T-helper 1 cell (primary cell): ENCODE results near the gene F8A2.
A peak's percentile ranks its signal among the peaks of the same experiment; 100 is the strongest.
"Not testable (repeated sequence)": the region's sequence is repeated elsewhere in the genome, so short reads cannot be mapped to it uniquely, and the experiment has no call there.

ENCODE experiments used
- DNase-seq, 5 donors: peaks; one replicate each; pipeline ENCODE4 v3.0.0-alpha.2; 2012 to 2020

Gene F8A2

GRCh38 chrX:155381843-155382528 is at the start of gene F8A2:
TSS of gene F8A2 (plus strand) at chrX:155382095. CDS start at chrX:155382115, 20 bp downstream.
- DNase-seq = not testable (repeated sequence)

GRCh38 chrX:155333544-155334100 is 48.3 kb upstream of the F8A2 start:
- DNase-seq = no peak

GRCh38 chrX:155334486-155335336 is 47.2 kb upstream of the F8A2 start, which contains the start of gene CLIC2:
TSS of gene CLIC2 (minus strand) at chrX:155334614. CDS start at chrX:155334427, 187 bp downstream.
- peak in 1 of 5 donors; percentile 32 for DNase-seq

GRCh38 chrX:155335337-155335712 is 46.6 kb upstream of the F8A2 start:
- DNase-seq = not testable (repeated sequence)

GRCh38 chrX:155345689-155346088 is 36.2 kb upstream of the F8A2 start:
- not testable (repeated sequence) for DNase-seq

- not testable (repeated sequence) for DNase-seq
Observed at GRCh38 chrX:155349448-155349847, 32.4 kb upstream of the F8A2 start.

- not testable (repeated sequence) for DNase-seq
Observed at GRCh38 chrX:155363712-155364111, 18.2 kb upstream of the F8A2 start.

GRCh38 chrX:155373777-155374458 is 8.0 kb upstream of the F8A2 start:
- not testable (repeated sequence) for DNase-seq

GRCh38 chrX:155379802-155380201 is 2.1 kb upstream of the F8A2 start:
- not testable (repeated sequence) for DNase-seq

GRCh38 chrX:155382529-155382967 is 653 bp downstream of the F8A2 start:
- DNase-seq = not testable (repeated sequence)

GRCh38 chrX:155389634-155390033 is 7.7 kb downstream of the F8A2 start:
- DNase-seq = no peak

- peak in 2 of 5 donors; percentile 0 to 17 for DNase-seq
Observed at GRCh38 chrX:155394747-155395276, 12.9 kb downstream of the F8A2 start.

- no peak for DNase-seq
Observed at GRCh38 chrX:155406429-155406828, 24.5 kb downstream of the F8A2 start.

- no peak for DNase-seq
Observed at GRCh38 chrX:155417769-155418168, 35.9 kb downstream of the F8A2 start.
